ENCODE measurements around the gene CBFB.

GRCh38 chr16:67142342-67142741 is 113.4 kb downstream of the CBFB start:
- TF ChIP-seq, protein P1, sequence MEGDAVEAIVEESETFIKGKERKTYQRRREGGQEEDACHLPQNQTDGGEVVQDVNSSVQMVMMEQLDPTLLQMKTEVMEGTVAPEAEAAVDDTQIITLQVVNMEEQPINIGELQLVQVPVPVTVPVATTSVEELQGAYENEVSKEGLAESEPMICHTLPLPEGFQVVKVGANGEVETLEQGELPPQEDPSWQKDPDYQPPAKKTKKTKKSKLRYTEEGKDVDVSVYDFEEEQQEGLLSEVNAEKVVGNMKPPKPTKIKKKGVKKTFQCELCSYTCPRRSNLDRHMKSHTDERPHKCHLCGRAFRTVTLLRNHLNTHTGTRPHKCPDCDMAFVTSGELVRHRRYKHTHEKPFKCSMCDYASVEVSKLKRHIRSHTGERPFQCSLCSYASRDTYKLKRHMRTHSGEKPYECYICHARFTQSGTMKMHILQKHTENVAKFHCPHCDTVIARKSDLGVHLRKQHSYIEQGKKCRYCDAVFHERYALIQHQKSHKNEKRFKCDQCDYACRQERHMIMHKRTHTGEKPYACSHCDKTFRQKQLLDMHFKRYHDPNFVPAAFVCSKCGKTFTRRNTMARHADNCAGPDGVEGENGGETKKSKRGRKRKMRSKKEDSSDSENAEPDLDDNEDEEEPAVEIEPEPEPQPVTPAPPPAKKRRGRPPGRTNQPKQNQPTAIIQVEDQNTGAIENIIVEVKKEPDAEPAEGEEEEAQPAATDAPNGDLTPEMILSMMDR (conservative IDR thresholded peaks at IDR 0.05), result no peak
- no peak for TF ChIP-seq ZFX (IDR thresholded peaks at IDR 0.05)

Measured in C4-2B (cell line).